ENCODE measurements around the gene ZFP3. TPM values are rescaled to one million over a fixed set of nuclear protein-coding genes. Genes with fewer than 3 reads are reported as not detected.

The ZFP3 gene
- total and polyA plus RNA-seq, 2 donors (not counting 3 experiments of a cell fraction or from before 2014, with no cell fraction given): 1.7 TPM

DNA sequence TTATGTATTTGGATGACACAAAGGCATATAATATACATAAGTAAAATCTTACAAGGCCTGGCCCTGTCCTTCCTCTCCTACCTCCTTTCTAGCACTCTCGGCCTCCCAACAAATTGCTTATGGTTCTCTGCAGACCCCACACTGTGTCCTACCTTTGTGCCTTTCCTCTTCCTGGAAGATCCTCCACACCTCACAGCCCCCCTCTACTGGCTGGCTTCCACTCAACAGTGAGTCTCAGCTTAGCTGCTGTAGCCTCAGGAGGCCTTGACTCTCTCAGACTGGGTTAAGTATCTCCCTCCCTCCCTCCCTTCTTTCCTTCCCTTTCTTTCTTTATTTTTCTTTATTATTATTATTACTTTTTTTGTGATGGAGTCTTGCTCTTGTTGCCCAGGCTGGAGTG is 34.7 kb upstream of the ZFP3 start:
- H3K27me3 ChIP-seq (ENCODE audit: control insufficient read depth in 2 of 2, insufficient read depth in 2 of 2, low read length in 2 of 2): no peaks in the 10 kb centered on the region
- intact Hi-C loops (cut with micrococcal nuclease) (no loop called here), dilution Hi-C loops (cut with MboI; ENCODE audit: extremely low pct_ligation_motif_present, low sequenced_read_pairs) (no loop called here)
- ChIA-PET POLR2A (no interaction called here), CTCF (no interaction called here)
- H3K36me3 ChIP-seq (ENCODE audit: control insufficient read depth in 2 of 2, extremely low read depth in 1 of 2, insufficient read depth in 2 of 2, low read length in 2 of 2): no peaks in the 10 kb centered on the region
- H3K4me1 ChIP-seq (ENCODE audit: control insufficient read depth, extremely low read depth, insufficient read depth, low read length): no peaks in the 10 kb centered on the region
- no peaks in the 10 kb centered on the region for H3K9me1 ChIP-seq (replicated peaks; ENCODE audit: control insufficient read depth, extremely low read depth, insufficient read depth, low read length)
- no peak overlapping the region for H2AFZ ChIP-seq (ENCODE audit: low read depth, low read length)
- BruUV-seq (replicated peaks): no TSS peak
- DNase-seq (ENCODE audit: low read depth, low spot score): no peak
- no peak overlapping the region for H3K4me3 ChIP-seq (replicated peaks in 1 of 3; ENCODE audit: insufficient read depth in 1 of 3, low read depth in 1 of 3, low read length in 3 of 3)
- no peaks in the 10 kb centered on the region for H3K9me3 ChIP-seq (replicated peaks; ENCODE audit: control insufficient read depth, insufficient read depth, low read length)
- H4K20me1 ChIP-seq (replicated peaks; ENCODE audit: control insufficient read depth, extremely low read depth, insufficient read depth, low read length): no peaks in the 10 kb centered on the region
- H3K27ac ChIP-seq (ENCODE audit: insufficient read depth, low read depth, low read length): no peak overlapping the region
- TF ChIP-seq POLR2A (IDR thresholded peaks at IDR 0.05; ENCODE audit: low read depth, low read length) (no peak), MYC (IDR thresholded peaks at IDR 0.05; ENCODE audit: low read depth, low read length) (no peak), FOS (IDR thresholded peaks at IDR 0.05; ENCODE audit: borderline replicate concordance, insufficient read depth, low read length) (no peak), GATA2 (IDR thresholded peaks at IDR 0.05; ENCODE audit: insufficient read depth, insufficient read length, low read depth, low read length) (no peak), EZH2 (IDR thresholded peaks at IDR 0.05; ENCODE audit: borderline replicate concordance, low read depth, low read length, severe bottlenecking) (no peak), POLR2AphosphoS5 (IDR thresholded peaks at IDR 0.05; ENCODE audit: insufficient read depth, low read depth, low read length) (no peak), JUN (IDR thresholded peaks at IDR 0.05; ENCODE audit: borderline replicate concordance, insufficient read depth, insufficient read length, low read depth) (no peak)
- TF ChIP-seq, protein P1, sequence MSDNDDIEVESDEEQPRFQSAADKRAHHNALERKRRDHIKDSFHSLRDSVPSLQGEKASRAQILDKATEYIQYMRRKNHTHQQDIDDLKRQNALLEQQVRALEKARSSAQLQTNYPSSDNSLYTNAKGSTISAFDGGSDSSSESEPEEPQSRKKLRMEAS (IDR thresholded peaks at IDR 0.05; ENCODE audit: insufficient read depth, insufficient read length): no peak
- TF ChIP-seq, protein P2, sequence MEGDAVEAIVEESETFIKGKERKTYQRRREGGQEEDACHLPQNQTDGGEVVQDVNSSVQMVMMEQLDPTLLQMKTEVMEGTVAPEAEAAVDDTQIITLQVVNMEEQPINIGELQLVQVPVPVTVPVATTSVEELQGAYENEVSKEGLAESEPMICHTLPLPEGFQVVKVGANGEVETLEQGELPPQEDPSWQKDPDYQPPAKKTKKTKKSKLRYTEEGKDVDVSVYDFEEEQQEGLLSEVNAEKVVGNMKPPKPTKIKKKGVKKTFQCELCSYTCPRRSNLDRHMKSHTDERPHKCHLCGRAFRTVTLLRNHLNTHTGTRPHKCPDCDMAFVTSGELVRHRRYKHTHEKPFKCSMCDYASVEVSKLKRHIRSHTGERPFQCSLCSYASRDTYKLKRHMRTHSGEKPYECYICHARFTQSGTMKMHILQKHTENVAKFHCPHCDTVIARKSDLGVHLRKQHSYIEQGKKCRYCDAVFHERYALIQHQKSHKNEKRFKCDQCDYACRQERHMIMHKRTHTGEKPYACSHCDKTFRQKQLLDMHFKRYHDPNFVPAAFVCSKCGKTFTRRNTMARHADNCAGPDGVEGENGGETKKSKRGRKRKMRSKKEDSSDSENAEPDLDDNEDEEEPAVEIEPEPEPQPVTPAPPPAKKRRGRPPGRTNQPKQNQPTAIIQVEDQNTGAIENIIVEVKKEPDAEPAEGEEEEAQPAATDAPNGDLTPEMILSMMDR (IDR thresholded peaks at IDR 0.05; ENCODE audit: extremely low read depth in 1 of 2, insufficient read depth in 1 of 2, low read depth in 1 of 2, low read length in 2 of 2): no peak
- no peak overlapping the region for H3K9ac ChIP-seq (replicated peaks; ENCODE audit: extremely low read depth, insufficient read depth, low read length)
- no peaks in the 10 kb centered on the region for H3K79me2 ChIP-seq (ENCODE audit: control insufficient read depth, insufficient read depth, low read length)
- FAIRE-seq: no peak
- H3K4me2 ChIP-seq (ENCODE audit: insufficient read depth, low read length): no peak overlapping the region
